Chondrocyte (in vitro differentiated cells): ENCODE measurements around the gene ESR1. TPM values are rescaled to one million over a fixed set of nuclear protein-coding genes. Genes with fewer than 3 reads are reported as not detected.

ENCODE experiments used
- DNase-seq: peaks from one replicate; pipeline ENCODE4 v3.0.0; 2021; ENCODE audit warnings: mixed read lengths, low spot score
- H3K27ac Mint-ChIP-seq: one replicate; pipeline ENCODE4 v1.8.0; 2021; ENCODE audit warnings: mild to moderate bottlenecking, moderate library complexity, mixed read lengths; ENCODE audit not compliant: unreplicated experiment
- H3K27me3 Mint-ChIP-seq: 2 replicates; pipeline ENCODE4 v1.8.0; 2021; ENCODE audit warnings: low read depth, mixed read lengths
- H3K36me3 Mint-ChIP-seq: 2 replicates; pipeline ENCODE4 v1.8.0; 2021; ENCODE audit warnings: low read depth, mixed read lengths
- H3K4me1 Mint-ChIP-seq: 2 replicates; pipeline ENCODE4 v1.8.0; 2021; ENCODE audit warnings: low read depth, mild to moderate bottlenecking, mixed read lengths
- H3K4me3 Mint-ChIP-seq: one replicate; pipeline ENCODE4 v1.8.0; 2021; ENCODE audit warnings: mild to moderate bottlenecking, moderate library complexity, mixed read lengths; ENCODE audit not compliant: unreplicated experiment
- H3K9me3 Mint-ChIP-seq: 2 replicates; pipeline ENCODE4 v1.8.0; 2021; ENCODE audit warnings: low read depth, mixed read lengths
- CTCF ChIP-seq: fragments of 200-600 bp; sonication (generic); IDR thresholded peaks from 2 replicates; pipeline ENCODE4 v1.5.0; 2021; ENCODE audit warnings: antibody characterized with exemption, mild to moderate bottlenecking, moderate library complexity
- total RNA-seq: library from RNA; stranded (reverse); gene quantifications from 3 replicates; pipeline ENCODE4 v1.2.1, GENCODE V29; 2021

The ESR1 gene
- total RNA-seq, 1 donor from 2014 or later = not detected

GRCh38 chr6:152086223-152086873 is 278.9 kb downstream of the ESR1 start:
- H3K4me3 Mint-ChIP-seq = no peak overlapping the region
- peaks cover 2% of the 10 kb centered on the region for H3K36me3 Mint-ChIP-seq
- no peak overlapping the region for H3K27ac Mint-ChIP-seq
- H3K9me3 Mint-ChIP-seq = peaks cover 2% of the 10 kb centered on the region
- no peak for TF ChIP-seq CTCF
- H3K27me3 Mint-ChIP-seq = peaks cover 8% of the 10 kb centered on the region
- DNase-seq = no peak
- H3K4me1 Mint-ChIP-seq = peaks cover 14% of the 10 kb centered on the region

DNA sequence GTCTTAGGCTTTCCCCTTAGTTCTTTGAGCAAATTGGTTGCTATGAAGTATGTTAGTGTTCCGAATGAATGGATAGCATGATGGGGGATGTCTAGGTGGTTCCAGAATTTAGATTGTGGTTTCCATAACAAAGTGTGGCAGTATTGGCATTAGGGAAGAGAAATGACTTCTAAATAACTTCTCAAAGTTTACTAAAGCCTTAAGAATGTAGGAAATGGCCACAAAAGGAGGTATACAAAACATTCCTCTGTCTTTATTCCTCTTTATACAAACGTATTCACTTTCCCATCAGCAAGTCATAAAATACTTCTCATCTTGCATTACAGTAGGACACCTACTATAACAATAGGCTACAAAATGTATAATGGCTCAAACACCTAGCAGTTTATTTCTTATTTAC is 279.6 kb downstream of the ESR1 start:
- peaks cover 2% of the 10 kb centered on the region for H3K9me3 Mint-ChIP-seq
- H3K4me3 Mint-ChIP-seq = no peak overlapping the region
- DNase-seq = no peak
- TF ChIP-seq CTCF = no peak
- H3K4me1 Mint-ChIP-seq = peaks cover 22% of the 10 kb centered on the region
- H3K27ac Mint-ChIP-seq = no peak overlapping the region
- H3K36me3 Mint-ChIP-seq = peaks cover 2% of the 10 kb centered on the region
- peaks cover under 1% of the 10 kb centered on the region for H3K27me3 Mint-ChIP-seq

GRCh38 chr6:152087701-152088100 is 280.2 kb downstream of the ESR1 start:
- no peak overlapping the region for H3K27ac Mint-ChIP-seq
- peaks cover 2% of the 10 kb centered on the region for H3K36me3 Mint-ChIP-seq
- peaks cover 28% of the 10 kb centered on the region for H3K4me1 Mint-ChIP-seq
- TF ChIP-seq CTCF = no peak
- DNase-seq = no peak
- no peak overlapping the region for H3K4me3 Mint-ChIP-seq
- H3K9me3 Mint-ChIP-seq = peaks cover 2% of the 10 kb centered on the region
- H3K27me3 Mint-ChIP-seq = no peaks in the 10 kb centered on the region

- peaks cover 1% of the 10 kb centered on the region for H3K36me3 Mint-ChIP-seq
- H3K9me3 Mint-ChIP-seq = peaks cover 2% of the 10 kb centered on the region
- H3K27me3 Mint-ChIP-seq = no peaks in the 10 kb centered on the region
- no peak for DNase-seq
- H3K4me1 Mint-ChIP-seq = peaks cover 40% of the 10 kb centered on the region
- H3K4me3 Mint-ChIP-seq = no peak overlapping the region
- peak overlapping the region; percentile 18 for H3K27ac Mint-ChIP-seq
- no peak for TF ChIP-seq CTCF
Observed at GRCh38 chr6:152089992-152090391, 282.5 kb downstream of the ESR1 start.

DNA sequence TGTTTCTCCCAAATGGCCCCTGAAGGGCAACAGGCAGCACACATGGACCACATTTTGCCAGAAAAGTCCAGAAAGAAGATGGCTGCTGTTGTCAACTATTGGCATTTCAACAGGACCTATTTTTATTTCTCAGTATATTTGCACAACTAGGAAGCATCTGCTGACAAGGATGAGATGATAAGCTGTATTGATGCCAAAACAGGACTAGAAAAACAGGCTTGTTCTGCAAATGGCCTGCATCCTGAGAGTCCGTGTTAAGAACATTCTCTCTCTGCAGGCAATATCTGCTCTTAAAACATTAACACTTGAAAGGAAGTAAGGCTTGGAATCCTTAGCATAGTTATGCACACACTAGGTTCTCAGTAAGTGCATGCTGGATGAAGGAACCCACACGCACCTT is 283.7 kb downstream of the ESR1 start:
- no peak for TF ChIP-seq CTCF
- Mint-ChIP-seq H3K27me3 (no peaks in the 10 kb centered on the region), H3K27ac (no peak overlapping the region), H3K9me3 (peaks cover 10% of the 10 kb centered on the region), H3K4me3 (no peak overlapping the region), H3K4me1 (peaks cover 52% of the 10 kb centered on the region), H3K36me3 (peaks cover 1% of the 10 kb centered on the region)
- no peak for DNase-seq
